H9 (cell line): Measurements from ENCODE around the gene CLEC20A. TPM values are rescaled to one million over a fixed set of nuclear protein-coding genes. Genes with fewer than 3 reads are reported as not detected.

Source experiments
- DNase-seq: peaks from one replicate; pipeline ENCODE4 v3.0.0-alpha.2; 2017
- H2AFZ ChIP-seq: one replicate; pipeline ENCODE4 v1.6.1; 2013; ENCODE audit warnings: mild to moderate bottlenecking, low read length, control low read depth, moderate library complexity
- H2AK5ac ChIP-seq: 2 replicates; pipeline ENCODE4 v1.6.1; 2013; ENCODE audit warnings: low read length, control low read depth, mixed read lengths; ENCODE audit not compliant: insufficient read length
- H2BK120ac ChIP-seq: one replicate; pipeline ENCODE4 v1.6.1; 2013; ENCODE audit warnings: low read depth, mild to moderate bottlenecking, low read length, control low read depth, inconsistent platforms; ENCODE audit not compliant: poor library complexity, severe bottlenecking
- H2BK12ac ChIP-seq: 2 replicates; pipeline ENCODE4 v1.6.1; 2013; ENCODE audit warnings: low read length, control low read depth, mixed read lengths, low read depth; ENCODE audit not compliant: insufficient read length
- H2BK15ac ChIP-seq: 2 replicates; pipeline ENCODE4 v1.6.1; 2013; ENCODE audit warnings: low read depth, low read length, control low read depth
- H2BK20ac ChIP-seq: one replicate; pipeline ENCODE4 v1.6.1; 2013; ENCODE audit warnings: low read depth, mild to moderate bottlenecking, low read length, control low read depth, inconsistent platforms; ENCODE audit not compliant: poor library complexity, severe bottlenecking
- H2BK5ac ChIP-seq: 2 replicates; pipeline ENCODE4 v1.6.1; 2013; ENCODE audit warnings: low read length, control low read depth, mixed read lengths; ENCODE audit not compliant: insufficient read length
- H3K14ac ChIP-seq: 2 replicates; pipeline ENCODE4 v1.6.1; 2013; ENCODE audit warnings: low read length, control low read depth; ENCODE audit not compliant: insufficient read depth
- H3K18ac ChIP-seq: 2 replicates; pipeline ENCODE4 v1.6.1; 2013; ENCODE audit warnings: low read depth, mild to moderate bottlenecking, mixed read lengths, low read length, control low read depth; ENCODE audit not compliant: insufficient read length
- H3K23ac ChIP-seq: 2 replicates; pipeline ENCODE4 v1.6.1; 2013; ENCODE audit warnings: low read length, control low read depth, mixed read lengths, low read depth; ENCODE audit not compliant: insufficient read length
- H3K23me2 ChIP-seq: 2 replicates; pipeline ENCODE4 v1.6.1; 2013; ENCODE audit warnings: low read depth, mild to moderate bottlenecking, mixed read lengths, low read length, control low read depth; ENCODE audit not compliant: insufficient read length, poor library complexity, severe bottlenecking
- H3K27ac ChIP-seq: 2 replicates; pipeline ENCODE4 v1.5.1; 2013; ENCODE audit warnings: low read length, control low read depth, mixed read lengths, low read depth; ENCODE audit not compliant: insufficient read length
- H3K27me3 ChIP-seq: 2 replicates; pipeline ENCODE4 v1.6.1; 2013; ENCODE audit warnings: low read length, control low read depth, inconsistent platforms; ENCODE audit not compliant: insufficient read depth
- H3K4ac ChIP-seq: 2 replicates; pipeline ENCODE4 v1.6.1; 2013; ENCODE audit warnings: low read depth, mild to moderate bottlenecking, control low read depth, inconsistent platforms, low read length, moderate library complexity
- H3K4me1 ChIP-seq: 2 replicates; pipeline ENCODE4 v1.6.1; 2013; ENCODE audit warnings: low read length, control low read depth, inconsistent platforms; ENCODE audit not compliant: insufficient read depth
- H3K4me2 ChIP-seq: 2 replicates; pipeline ENCODE4 v1.6.1; 2013; ENCODE audit warnings: low read length, control low read depth, mixed read lengths; ENCODE audit not compliant: insufficient read length, insufficient read depth
- H3K56ac ChIP-seq: 2 replicates; pipeline ENCODE4 v1.6.1; 2013; ENCODE audit warnings: low read depth, mild to moderate bottlenecking, mixed read lengths, low read length, control low read depth; ENCODE audit not compliant: insufficient read length
- H3K79me1 ChIP-seq: 2 replicates; pipeline ENCODE4 v1.6.1; 2013; ENCODE audit warnings: low read depth, mild to moderate bottlenecking, moderate library complexity, low read length, control low read depth, inconsistent platforms; ENCODE audit not compliant: insufficient read depth, poor library complexity, severe bottlenecking
- H3K79me2 ChIP-seq: 2 replicates; pipeline ENCODE4 v1.6.1; 2013; ENCODE audit warnings: low read length, control low read depth, inconsistent platforms; ENCODE audit not compliant: insufficient read depth
- H3K9ac ChIP-seq: 2 replicates; pipeline ENCODE4 v1.6.1; 2013; ENCODE audit warnings: low read length, control low read depth, mixed read lengths; ENCODE audit not compliant: insufficient read length; ENCODE audit errors: extremely low read depth
- H3K9me3 ChIP-seq: one replicate; pipeline ENCODE4 v1.6.1; 2013; ENCODE audit warnings: low read depth, low read length, inconsistent platforms; ENCODE audit not compliant: control insufficient read depth
- H3T11ph ChIP-seq: one replicate; pipeline ENCODE4 v1.6.1; 2013; ENCODE audit warnings: mild to moderate bottlenecking, low read length, control low read depth, inconsistent platforms
- H4K20me1 ChIP-seq: one replicate; pipeline ENCODE4 v1.6.1; 2013; ENCODE audit not compliant: control insufficient read depth, insufficient read length, insufficient read depth
- H4K5ac ChIP-seq: 2 replicates; pipeline ENCODE4 v1.6.1; 2013; ENCODE audit warnings: low read depth, mild to moderate bottlenecking, mixed read lengths, low read length, control low read depth; ENCODE audit not compliant: insufficient read length
- H4K8ac ChIP-seq: replicated peaks from 2 replicates; pipeline ENCODE4 v1.6.1; 2013; ENCODE audit warnings: low read length, control low read depth, mixed read lengths, low read depth; ENCODE audit not compliant: insufficient read length
- H4K91ac ChIP-seq: 2 replicates; pipeline ENCODE4 v1.6.1; 2013; ENCODE audit warnings: low read depth, mild to moderate bottlenecking, moderate library complexity, mixed read lengths, low read length, control low read depth; ENCODE audit not compliant: insufficient read length
- H3K27ac Mint-ChIP-seq, 3 experiments: 2 replicates in 2 of 3; 3 replicates in 1 of 3; pipeline ENCODE4 v1.8.0; 2020 to 2021; ENCODE audit warnings: mixed read lengths in 3 of 3, mild to moderate bottlenecking in 1 of 3, moderate library complexity in 1 of 3
- H3K27me3 Mint-ChIP-seq: 2 replicates; pipeline ENCODE4 v1.8.0; 2021; ENCODE audit warnings: low read depth, mild to moderate bottlenecking, moderate library complexity, mixed read lengths
- H3K36me3 Mint-ChIP-seq, 3 experiments: 2 replicates in 2 of 3; 3 replicates in 1 of 3; pipeline ENCODE4 v1.8.0; 2020 to 2021; ENCODE audit warnings: low read depth in 3 of 3, mixed read lengths in 3 of 3; ENCODE audit not compliant: insufficient read depth in 1 of 3
- H3K4me1 Mint-ChIP-seq, 2 experiments: 2 replicates each; pipeline ENCODE4 v1.8.0; 2020; ENCODE audit warnings: mixed read lengths in 2 of 2
- H3K4me3 Mint-ChIP-seq, 2 experiments: 2 replicates in 1 of 2; 3 replicates in 1 of 2; pipeline ENCODE4 v1.8.0; 2020 to 2021; ENCODE audit warnings: mild to moderate bottlenecking in 2 of 2, mixed read lengths in 2 of 2, moderate library complexity in 1 of 2
- H3K9me3 Mint-ChIP-seq, 2 experiments: 2 replicates in 1 of 2; 3 replicates in 1 of 2; pipeline ENCODE4 v1.8.0; 2020; ENCODE audit warnings: mild to moderate bottlenecking in 2 of 2, mixed read lengths in 2 of 2, moderate library complexity in 1 of 2
- CTCF ChIP-seq: fragments of 200-600 bp; sonication (generic); conservative IDR thresholded peaks from 3 replicates; pipeline ENCODE4 v1.8.0; 2021; ENCODE audit warnings: antibody characterized with exemption, mild to moderate bottlenecking
- WGBS: extraction: QIAGEN DNeasy Blood & Tissue Kit; methylation state at CpG from one replicate; pipeline ENCODE4 v1.1.7; 2013; ENCODE audit warnings: missing lambda C conversion rate, low lambda C conversion rate, mixed read lengths; ENCODE audit not compliant: insufficient read length; ENCODE audit errors: extremely low coverage; 5-methylcytosine and 5-hydroxymethylcytosine counted together
- total RNA-seq: library from RNA; stranded (reverse); gene quantifications from 2 replicates; pipeline ENCODE4 v1.2.1, GENCODE V29; 2021

Gene CLEC20A
- total RNA-seq, 1 experiment from 2014 or later = not detected

- Histone ChIP-seq H3K9me3 (no peaks in the 10 kb centered on the region), H3K4ac (no peak overlapping the region), H3K23ac (no peak overlapping the region), H3K27ac (no peak overlapping the region), H3K4me2 (no peak overlapping the region), H2BK15ac (no peak overlapping the region), H4K8ac (no peak overlapping the region), H3K18ac (no peak overlapping the region), H3K4me1 (no peaks in the 10 kb centered on the region; the same call in 1 of the 2 replicates), H3K14ac (no peak overlapping the region), H4K91ac (no peak overlapping the region), H3K9ac (no peak overlapping the region), H4K5ac (no peak overlapping the region), H3K79me2 (no peaks in the 10 kb centered on the region), H2AK5ac (no peak overlapping the region), H2BK120ac (no peak overlapping the region), H4K20me1 (no peaks in the 10 kb centered on the region), H2BK20ac (no peak overlapping the region), H3T11ph (no peak overlapping the region), H3K56ac (no peak overlapping the region), H3K79me1 (no peaks in the 10 kb centered on the region), H3K27me3 (no peaks in the 10 kb centered on the region), H2BK12ac (no peak overlapping the region), H2BK5ac (no peak overlapping the region), H2AFZ (no peak overlapping the region), H3K23me2 (peaks cover 10% of the 10 kb centered on the region)
- no peaks in the 10 kb centered on the region for H3K9me3 Mint-ChIP-seq
- H3K27ac Mint-ChIP-seq = no peak overlapping the region
- DNase-seq = no peak
- H3K27me3 Mint-ChIP-seq = no peaks in the 10 kb centered on the region
- H3K4me3 Mint-ChIP-seq = no peak overlapping the region
- H3K4me1 Mint-ChIP-seq = peaks cover 11 to 16% of the 10 kb centered on the region in 2 experiments
- H3K36me3 Mint-ChIP-seq = peaks cover 0 to 1% (median 0%) of the 10 kb centered on the region in 3 experiments; a peak in 1 of 7 replicates
- no peak for TF ChIP-seq CTCF
- no CpG with 5 or more reads among the region's 6 CpGs for WGBS
Measured at GRCh38 chr1:178540204-178540603, 43.4 kb upstream of the CLEC20A start.
